Activated CD4-positive, CD25-positive, alpha-beta regulatory T cell (primary cell): ENCODE results near the gene OR51B2.

Source experiments
- DNase-seq, 4 experiments: peaks; one replicate each; lab custom pipeline; 2025; lab: John Stamatoyannopoulos, UW

OR51B2 gene

GRCh38 chr11:5283882-5284281 lies 40.2 kb downstream of the OR51B2 start:
- no peak for DNase-seq

DNA sequence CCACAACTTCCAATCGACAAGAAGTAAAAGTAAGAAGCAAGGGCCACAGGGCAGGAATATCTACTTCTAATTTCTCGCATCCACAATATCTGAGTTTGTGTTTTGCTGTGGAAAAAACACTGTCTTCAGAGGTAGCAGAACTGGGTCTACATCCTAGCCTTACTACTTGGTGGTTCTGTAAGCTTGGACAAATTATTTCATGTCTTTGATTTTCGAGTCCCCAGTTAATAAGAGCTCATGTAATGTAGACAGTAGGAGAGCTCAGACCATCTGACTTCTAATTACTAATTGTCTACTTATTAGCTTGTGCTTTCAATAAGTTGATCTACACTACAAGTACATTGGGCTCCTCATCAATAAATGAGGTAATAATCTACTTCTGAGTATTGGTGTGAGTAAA lies 41.0 kb downstream of the OR51B2 start:
- DNase-seq = no peak

- no peak for DNase-seq
Measured at GRCh38 chr11:5282628-5283027, 41.5 kb downstream of the OR51B2 start.

DNA sequence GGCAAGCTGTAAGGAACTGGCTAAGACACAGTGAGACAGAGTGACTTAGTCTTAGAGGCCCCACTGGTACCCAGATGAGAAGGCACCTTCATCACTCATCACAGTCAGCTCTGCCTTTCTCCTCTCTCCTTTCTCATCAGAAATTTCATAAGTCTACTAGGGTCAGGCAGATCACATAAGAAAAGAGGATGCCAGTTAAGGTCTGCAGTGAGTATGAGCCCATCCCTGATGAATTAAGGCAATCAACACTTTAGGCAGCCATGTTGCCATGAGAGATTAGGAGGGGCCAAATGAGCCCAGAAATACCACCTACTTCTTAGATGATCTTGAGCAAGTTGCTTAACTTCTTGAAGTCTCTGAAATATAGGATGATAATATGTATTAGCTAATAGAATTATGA lies 42.5 kb downstream of the OR51B2 start:
- no peak for DNase-seq

DNA sequence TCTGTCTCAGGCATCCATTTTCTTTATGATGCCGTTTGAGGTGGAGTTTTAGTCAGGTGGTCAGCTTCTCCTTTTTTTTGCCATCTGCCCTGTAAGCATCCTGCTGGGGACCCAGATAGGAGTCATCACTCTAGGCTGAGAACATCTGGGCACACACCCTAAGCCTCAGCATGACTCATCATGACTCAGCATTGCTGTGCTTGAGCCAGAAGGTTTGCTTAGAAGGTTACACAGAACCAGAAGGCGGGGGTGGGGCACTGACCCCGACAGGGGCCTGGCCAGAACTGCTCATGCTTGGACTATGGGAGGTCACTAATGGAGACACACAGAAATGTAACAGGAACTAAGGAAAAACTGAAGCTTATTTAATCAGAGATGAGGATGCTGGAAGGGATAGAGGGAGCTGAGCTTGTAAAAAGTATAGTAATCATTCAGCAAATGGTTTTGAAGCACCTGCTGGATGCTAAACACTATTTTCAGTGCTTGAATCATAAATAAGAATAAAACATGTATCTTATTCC lies 43.5 kb downstream of the OR51B2 start:
- DNase-seq = no peak

DNA sequence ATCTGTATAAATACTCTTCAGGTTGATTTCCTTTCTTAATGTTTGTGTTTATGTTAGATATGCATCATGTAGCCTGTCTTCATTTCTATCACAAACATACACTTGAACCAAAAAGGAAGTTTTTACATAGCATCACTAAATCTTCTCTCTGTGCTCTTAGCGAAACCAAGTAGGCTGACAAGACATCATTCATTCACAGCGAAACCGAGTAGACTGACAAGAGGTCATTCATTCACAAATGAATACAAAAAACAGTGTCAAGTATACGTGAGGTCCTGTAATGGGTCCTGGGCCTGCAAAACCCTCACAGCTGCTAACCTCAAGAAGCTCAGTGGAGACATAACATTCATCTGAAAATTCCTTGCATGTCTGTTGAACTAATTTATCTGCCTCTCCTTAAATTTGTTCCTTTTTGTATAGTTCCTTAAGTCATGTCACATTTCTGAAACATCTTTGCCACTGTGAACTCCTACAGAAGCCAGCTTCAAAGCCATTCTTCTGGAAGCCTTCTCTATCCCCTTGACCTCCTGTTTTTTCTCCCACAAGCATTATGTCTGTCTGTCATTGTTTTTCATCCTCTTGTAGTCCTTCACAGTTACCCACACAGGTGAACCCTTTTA lies 44.5 kb downstream of the OR51B2 start:
- no peak for DNase-seq

- no peak for DNase-seq
Measured at GRCh38 chr11:5277807-5278382, 46.2 kb downstream of the OR51B2 start.

GRCh38 chr11:5276697-5277096 lies 47.4 kb downstream of the OR51B2 start:
- no peak for DNase-seq

- no peak for DNase-seq
Measured at GRCh38 chr11:5275369-5276110, 48.6 kb downstream of the OR51B2 start.

- no peak for DNase-seq
Measured at GRCh38 chr11:5274395-5274794, 49.7 kb downstream of the OR51B2 start.
